Stomach (tissue), 9 donors: ENCODE data around the gene JAK1. TPM values are rescaled to one million over a fixed set of nuclear protein-coding genes. Genes with fewer than 3 reads are reported as not detected.
"Not testable (repeated sequence)": the region's sequence is repeated elsewhere in the genome, so short reads cannot be mapped to it uniquely, and the experiment has no call there.

Source experiments
- DNase-seq, 2 donors: peaks; one replicate each; pipeline versions ENCODE4 v3.0.0 to v3.0.0-alpha.2; 2013 to 2019
- H3K27ac ChIP-seq, 5 donors: fragments of 200-600 bp in 4 of 5; sonication (generic) in 4 of 5; one replicate each; pipeline ENCODE4 v1.5.1; 2013 to 2019; ENCODE audit warnings: mild to moderate bottlenecking in 1 of 5, moderate library complexity in 1 of 5
- H3K27me3 ChIP-seq, 3 donors: fragments of 200-600 bp; sonication (generic); one replicate each; pipeline ENCODE4 v1.5.1; 2017 to 2019; ENCODE audit warnings: mixed run types in 1 of 3
- H3K36me3 ChIP-seq, 4 donors: fragments of 200-600 bp; sonication (generic); 1 replicate in 3 of 4; 2 replicates in 1 of 4; pipeline ENCODE4 v1.5.1; 2016 to 2019
- H3K4me1 ChIP-seq, 4 donors: fragments of 200-600 bp; sonication (generic); one replicate each; pipeline ENCODE4 v1.5.1; 2016 to 2019
- H3K4me3 ChIP-seq, 4 donors: fragments of 200-600 bp; sonication (generic) in 3 of 4; one replicate each; pipeline ENCODE4 v1.5.1; 2016 to 2019; ENCODE audit warnings: mild to moderate bottlenecking in 1 of 4
- H3K9me3 ChIP-seq, 4 donors: fragments of 200-600 bp; sonication (generic); one replicate each; pipeline ENCODE4 v1.5.1; 2016 to 2019
- CTCF ChIP-seq, 7 experiments: fragments of 450-650 bp in 4 of 7; fragments of 200-600 bp in 3 of 7; sonication (generic) in 3 of 7; IDR thresholded peaks; one replicate each; pipeline ENCODE4 v1.5.1; 2016 to 2019; ENCODE audit warnings: antibody characterized with exemption in 7 of 7, control low read depth in 2 of 7, mild to moderate bottlenecking in 1 of 7
- EP300 ChIP-seq: sonication (generic); formaldehyde crosslinking; IDR thresholded peaks from one replicate; pipeline ENCODE4 v1.6.1; 2017; ENCODE audit warnings: antibody characterized with exemption
- POLR2A ChIP-seq, 4 donors: fragments of 450-650 bp; IDR thresholded peaks; one replicate each; pipeline ENCODE4 v1.6.1; 2016; ENCODE audit warnings: antibody characterized with exemption in 4 of 4, control low read depth in 2 of 4, mild to moderate bottlenecking in 1 of 4, moderate library complexity in 1 of 4
- POLR2AphosphoS5 ChIP-seq, 3 donors: sonication (generic); formaldehyde crosslinking; IDR thresholded peaks; one replicate each; pipeline ENCODE4 v1.6.1; 2016; ENCODE audit warnings: antibody characterized with exemption in 3 of 3
- WGBS, 5 donors: extraction: QIAGEN DNeasy Blood & Tissue Kit in 3 of 5; methylation state at CpG; one replicate each; pipeline versions ENCODE4 v1.1.5 to v1.1.7; 2013 to 2018; 5-methylcytosine and 5-hydroxymethylcytosine counted together
- intact Hi-C: fragments of 100-400 bp; cut with DNase I; formaldehyde crosslinking; loops from one replicate; pipeline ENCODE4 v1.15.1; 2023; ENCODE audit warnings: low total_unique reads
- polyA plus RNA-seq, 3 donors: library from polyadenylated mRNA; stranded (reverse); fragments of 200-250 nt; gene quantifications; one replicate each; pipeline ENCODE4 v1.2.3, GENCODE V29; 2013
- total RNA-seq, 5 donors: library from RNA; depleted of rRNA; stranded (reverse); fragments of >200 nt; gene quantifications; one replicate each; pipeline versions ENCODE4 v1.1.0 to v1.2.3, GENCODE V29; 2014 to 2016
- donor health status: healthy with polysubstance abuse.
- donor health status: Bipolar disorder and iron deficiency.
- donor health status: healthy.

The JAK1 gene
- total and polyA plus RNA-seq, 8 donors, result 21.3 to 149 (median 77.7) TPM

GRCh38 chr1:64922336-64922735 lies 44.0 kb downstream of the JAK1 start:
- H3K4me3 ChIP-seq, result no peak overlapping the region
- TF ChIP-seq POLR2A (IDR thresholded peaks at IDR 0.05), result no peak
- TF ChIP-seq CTCF (IDR thresholded peaks at IDR 0.05), result no peak
- no peak for TF ChIP-seq POLR2AphosphoS5 (IDR thresholded peaks at IDR 0.05)
- no peak for TF ChIP-seq EP300
- DNase-seq, result no peak
- H3K27ac ChIP-seq, result no peak overlapping the region
- peaks cover 27 to 72% (median 59%) of the 10 kb centered on the region in 4 donors for H3K4me1 ChIP-seq
- no peaks in the 10 kb centered on the region for H3K9me3 ChIP-seq
- intact Hi-C loops, result no loop called here
- H3K27me3 ChIP-seq, result no peaks in the 10 kb centered on the region
- no peaks in the 10 kb centered on the region for H3K36me3 ChIP-seq
- WGBS, 5 donors, result 15 to 32% (median 26%) methylated on average over 2 of the region's 2 CpGs

DNA sequence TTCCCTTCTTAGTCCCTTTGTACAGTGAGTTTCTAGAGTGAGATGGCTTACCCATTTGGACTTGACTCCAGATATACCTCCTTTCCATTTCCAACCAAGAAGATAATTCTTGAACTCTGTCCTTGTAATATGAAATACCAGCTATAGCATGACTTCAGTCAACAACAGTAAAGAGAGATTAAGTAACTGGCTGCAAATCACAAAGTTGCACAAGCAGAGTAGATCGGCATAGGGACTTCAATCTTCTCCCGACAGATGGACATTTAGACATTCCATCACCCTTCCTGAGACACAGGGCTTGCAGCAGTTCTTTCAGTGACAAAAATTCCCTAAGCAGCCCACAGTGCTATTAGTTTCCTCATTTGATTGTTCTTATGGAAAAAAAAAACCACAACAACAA lies 44.6 kb downstream of the JAK1 start:
- no peak for DNase-seq
- WGBS, 5 donors, result 34 to 49% (median 46%) methylated on average over 2 of the region's 2 CpGs
- Histone ChIP-seq H3K27me3 (no peaks in the 10 kb centered on the region), H3K36me3 (no peaks in the 10 kb centered on the region), H3K9me3 (no peaks in the 10 kb centered on the region), H3K27ac (no peak overlapping the region), H3K4me3 (no peak overlapping the region), H3K4me1 (peaks cover 33 to 77% (median 65%) of the 10 kb centered on the region in 4 donors)
- TF ChIP-seq CTCF (IDR thresholded peaks at IDR 0.05) (no peak), POLR2AphosphoS5 (IDR thresholded peaks at IDR 0.05) (no peak), EP300 (no peak), POLR2A (IDR thresholded peaks at IDR 0.05) (no peak)
- intact Hi-C loops, result no loop called here

DNA sequence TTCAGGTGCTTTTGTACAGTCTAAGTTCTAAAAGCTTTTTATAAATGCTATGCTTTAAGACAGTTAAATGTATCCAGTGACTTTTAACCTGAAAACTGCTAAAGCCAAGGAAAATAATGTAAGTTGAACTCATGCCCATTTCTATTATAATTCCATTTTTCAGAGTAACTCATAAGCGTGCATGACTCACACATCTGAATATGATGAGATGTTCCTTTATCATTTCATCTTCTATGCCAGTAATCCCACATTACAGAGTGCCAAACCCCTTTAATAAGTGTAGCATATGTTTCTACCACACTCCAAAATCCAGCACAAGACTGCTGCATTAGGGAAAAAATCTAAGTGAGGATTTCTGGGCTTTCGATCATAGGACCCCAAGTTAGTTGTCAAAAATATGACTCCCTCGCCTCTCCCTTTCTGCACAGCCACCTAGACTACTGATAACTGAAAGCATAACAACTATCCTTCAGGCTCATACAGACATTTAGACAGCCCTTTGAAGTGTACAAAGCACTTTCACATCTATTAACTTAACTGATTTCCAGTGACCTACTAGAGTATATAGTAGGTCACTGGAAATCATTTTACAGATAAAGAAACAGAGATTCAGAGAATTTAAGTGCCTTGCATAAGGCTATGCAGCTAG lies 45.3 kb downstream of the JAK1 start:
- H3K4me1 ChIP-seq, result peaks cover 38 to 80% (median 67%) of the 10 kb centered on the region in 4 donors
- H3K27ac ChIP-seq, result no peak overlapping the region
- no peak overlapping the region for H3K4me3 ChIP-seq
- no peak for DNase-seq
- WGBS, 5 donors, result 48 to 64% (median 54%) methylated on average over 3 of the region's 3 CpGs
- TF ChIP-seq EP300 (no peak), POLR2A (IDR thresholded peaks at IDR 0.05) (no peak), POLR2AphosphoS5 (IDR thresholded peaks at IDR 0.05) (no peak), CTCF (IDR thresholded peaks at IDR 0.05) (no peak)
- intact Hi-C loops, result no loop called here
- no peaks in the 10 kb centered on the region for H3K36me3 ChIP-seq
- H3K27me3 ChIP-seq, result no peaks in the 10 kb centered on the region
- H3K9me3 ChIP-seq, result no peaks in the 10 kb centered on the region

DNA sequence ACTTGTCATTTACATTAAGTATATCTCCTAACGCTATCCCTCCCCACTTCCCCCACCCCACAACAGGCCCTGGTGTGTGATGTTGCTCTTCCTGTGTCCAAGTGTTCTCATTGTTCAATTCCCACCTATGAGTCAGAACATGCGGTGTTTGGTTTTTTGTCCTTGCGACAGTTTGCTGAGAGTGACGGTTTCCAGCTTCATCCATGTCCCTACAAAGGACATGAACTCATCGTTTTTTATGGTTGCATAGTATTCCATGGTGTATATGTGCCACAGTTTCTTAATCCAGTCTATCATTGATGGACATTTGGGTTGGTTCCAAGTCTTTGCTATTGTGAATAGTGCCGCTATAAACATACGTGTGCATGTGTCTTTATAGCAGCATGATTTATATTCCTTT lies 47.2 kb downstream of the JAK1 start:
- peaks cover 49 to 89% (median 73%) of the 10 kb centered on the region in 4 donors for H3K4me1 ChIP-seq

GRCh38 chr1:64917907-64918306 lies 48.4 kb downstream of the JAK1 start:
- Histone ChIP-seq H3K36me3 (no peaks in the 10 kb centered on the region), H3K4me1 (peaks cover 54 to 89% (median 77%) of the 10 kb centered on the region in 4 donors), H3K4me3 (no peak overlapping the region), H3K9me3 (no peaks in the 10 kb centered on the region), H3K27ac (peak overlapping the region; percentile 3 to 78 (median 73)), H3K27me3 (no peaks in the 10 kb centered on the region)
- intact Hi-C loops, result no loop called here
- no peak for DNase-seq
- no peak for TF ChIP-seq POLR2A (IDR thresholded peaks at IDR 0.05)
- no peak for TF ChIP-seq POLR2AphosphoS5 (IDR thresholded peaks at IDR 0.05)
- TF ChIP-seq CTCF (IDR thresholded peaks at IDR 0.05), result no peak
- TF ChIP-seq EP300, result no peak

More for the DNA sequence above, 47.2 kb downstream of the JAK1 start:
- H3K9me3 ChIP-seq, H3K27ac ChIP-seq, H3K36me3 ChIP-seq, DNase-seq, H3K4me3 ChIP-seq, intact Hi-C loops, H3K27me3 ChIP-seq: not testable (repeated sequence)
- 92 to 98% (median 93%) methylated on average over 7 of the region's 7 CpGs for WGBS, 5 donors
